ENCODE measurements around the gene PSG11. TPM values are rescaled to one million over a fixed set of nuclear protein-coding genes. Genes with fewer than 3 reads are reported as not detected.
"Not testable (repeated sequence)": the region's sequence is repeated elsewhere in the genome, so short reads cannot be mapped to it uniquely, and the experiment has no call there.

PSG11 gene
- total RNA-seq, 1 donor from 2014 or later, result not detected

DNA sequence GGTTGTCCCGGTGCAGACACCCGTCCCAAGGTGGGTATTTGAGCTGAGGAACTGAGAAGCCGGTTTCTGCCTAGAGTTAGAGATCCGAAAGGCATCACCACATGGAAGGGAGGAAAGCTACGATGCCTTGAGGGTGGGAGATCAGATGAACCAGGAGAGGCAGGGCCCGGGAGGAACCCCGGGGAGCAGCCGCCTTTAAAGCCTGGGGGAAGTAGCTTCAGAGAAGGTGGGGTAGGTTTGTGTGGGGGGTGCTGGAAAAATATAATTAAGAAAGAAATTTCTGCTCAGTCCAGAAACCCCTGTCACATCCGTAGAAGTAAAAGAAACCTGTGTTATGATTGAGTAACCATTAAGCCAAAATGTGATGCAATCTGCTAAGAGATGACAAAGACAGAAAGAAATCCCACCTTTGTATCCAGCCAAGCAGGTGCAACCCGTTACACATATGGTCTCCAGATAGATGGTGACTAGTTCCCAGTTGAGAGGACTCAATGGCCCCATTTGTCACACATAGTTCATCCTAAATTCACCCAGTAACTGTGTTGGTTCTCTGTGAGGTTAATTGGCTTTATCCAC, 34.2 kb downstream of the PSG11 start:
- not testable (repeated sequence) for DNase-seq; H3K9me3 Mint-ChIP-seq (ENCODE audit: unreplicated experiment); H3K36me3 Mint-ChIP-seq (ENCODE audit: unreplicated experiment)

DNA sequence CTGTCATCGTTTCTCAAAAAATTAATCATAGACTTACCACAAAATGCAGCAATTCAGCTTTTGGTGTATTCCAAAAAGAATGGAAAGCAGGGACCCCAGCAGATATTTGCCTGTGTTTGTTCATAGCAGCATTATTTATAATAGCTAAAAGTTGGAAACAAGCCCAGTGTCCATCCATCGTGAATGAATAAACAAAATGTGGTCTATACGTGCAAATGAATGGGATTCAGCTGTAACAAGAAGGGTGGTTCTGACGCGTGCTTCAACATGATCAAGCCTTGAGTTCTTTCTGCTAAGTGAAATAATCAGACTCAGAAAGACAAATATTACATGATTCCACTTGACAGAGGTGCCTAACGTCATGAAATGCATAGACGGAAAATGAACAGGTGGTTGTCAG, 36.4 kb downstream of the PSG11 start:
- DNase-seq, result no peak
- TF ChIP-seq, protein P1, sequence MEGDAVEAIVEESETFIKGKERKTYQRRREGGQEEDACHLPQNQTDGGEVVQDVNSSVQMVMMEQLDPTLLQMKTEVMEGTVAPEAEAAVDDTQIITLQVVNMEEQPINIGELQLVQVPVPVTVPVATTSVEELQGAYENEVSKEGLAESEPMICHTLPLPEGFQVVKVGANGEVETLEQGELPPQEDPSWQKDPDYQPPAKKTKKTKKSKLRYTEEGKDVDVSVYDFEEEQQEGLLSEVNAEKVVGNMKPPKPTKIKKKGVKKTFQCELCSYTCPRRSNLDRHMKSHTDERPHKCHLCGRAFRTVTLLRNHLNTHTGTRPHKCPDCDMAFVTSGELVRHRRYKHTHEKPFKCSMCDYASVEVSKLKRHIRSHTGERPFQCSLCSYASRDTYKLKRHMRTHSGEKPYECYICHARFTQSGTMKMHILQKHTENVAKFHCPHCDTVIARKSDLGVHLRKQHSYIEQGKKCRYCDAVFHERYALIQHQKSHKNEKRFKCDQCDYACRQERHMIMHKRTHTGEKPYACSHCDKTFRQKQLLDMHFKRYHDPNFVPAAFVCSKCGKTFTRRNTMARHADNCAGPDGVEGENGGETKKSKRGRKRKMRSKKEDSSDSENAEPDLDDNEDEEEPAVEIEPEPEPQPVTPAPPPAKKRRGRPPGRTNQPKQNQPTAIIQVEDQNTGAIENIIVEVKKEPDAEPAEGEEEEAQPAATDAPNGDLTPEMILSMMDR (IDR thresholded peaks at IDR 0.05; ENCODE audit: partially characterized antibody, unreplicated experiment), result no peak
- Mint-ChIP-seq H3K27me3 (ENCODE audit: unreplicated experiment) (peaks cover 2% of the 10 kb centered on the region), H3K27ac (ENCODE audit: unreplicated experiment) (no peak overlapping the region), H3K9me3 (ENCODE audit: unreplicated experiment) (peaks cover 4% of the 10 kb centered on the region), H3K4me3 (ENCODE audit: unreplicated experiment) (no peak overlapping the region), H3K4me1 (ENCODE audit: low read depth, unreplicated experiment) (no peaks in the 10 kb centered on the region), H3K36me3 (ENCODE audit: unreplicated experiment) (no peaks in the 10 kb centered on the region)

More for the DNA sequence above, 34.2 kb downstream of the PSG11 start:
- not testable (repeated sequence) for H3K27me3 Mint-ChIP-seq (ENCODE audit: unreplicated experiment); H3K4me3 Mint-ChIP-seq (ENCODE audit: unreplicated experiment); H3K4me1 Mint-ChIP-seq (ENCODE audit: low read depth, unreplicated experiment); H3K27ac Mint-ChIP-seq (ENCODE audit: unreplicated experiment)

DNA sequence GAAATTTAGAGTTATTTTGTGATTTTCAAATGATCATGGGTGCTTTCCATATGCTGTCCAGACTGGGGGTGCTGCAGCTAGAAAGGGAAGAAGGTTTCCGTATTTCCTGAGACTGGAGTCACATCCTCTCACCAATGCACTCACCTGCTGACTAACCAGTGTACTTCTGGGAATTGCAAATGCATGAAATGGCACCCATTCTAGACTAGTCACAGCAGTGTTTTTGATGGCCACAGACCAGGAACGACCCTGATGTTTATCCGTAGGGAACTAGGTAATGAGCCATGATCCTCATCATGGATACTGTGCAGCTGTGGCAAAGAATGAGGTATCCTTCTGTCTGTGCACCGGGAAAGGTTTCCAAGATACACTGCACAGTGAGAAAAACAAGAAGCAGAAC, 37.1 kb downstream of the PSG11 start:
- not testable (repeated sequence) for H3K27ac Mint-ChIP-seq (ENCODE audit: unreplicated experiment); H3K27me3 Mint-ChIP-seq (ENCODE audit: unreplicated experiment); H3K4me1 Mint-ChIP-seq (ENCODE audit: low read depth, unreplicated experiment); H3K36me3 Mint-ChIP-seq (ENCODE audit: unreplicated experiment); H3K4me3 Mint-ChIP-seq (ENCODE audit: unreplicated experiment); DNase-seq; H3K9me3 Mint-ChIP-seq (ENCODE audit: unreplicated experiment)

DNA sequence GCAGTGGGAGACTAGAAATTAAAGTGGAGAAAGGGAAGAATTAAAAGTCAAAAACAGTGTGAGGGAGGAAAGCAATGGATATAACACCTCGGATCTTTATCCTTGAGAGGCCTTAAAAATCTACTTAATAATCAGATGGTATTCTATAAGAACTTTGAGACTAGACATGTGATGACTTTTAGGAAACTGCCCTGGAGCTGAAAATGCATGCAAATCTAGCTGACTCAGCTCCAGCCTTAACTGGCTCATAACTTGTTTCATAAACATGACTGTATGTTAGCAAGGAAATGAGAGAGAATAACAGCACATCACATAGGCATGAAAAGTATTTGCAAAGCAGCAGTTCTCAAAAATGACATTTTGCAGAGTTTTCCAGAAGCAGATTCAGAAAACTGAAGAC, 38.1 kb downstream of the PSG11 start:
- not testable (repeated sequence) for H3K27me3 Mint-ChIP-seq (ENCODE audit: unreplicated experiment); DNase-seq; H3K4me3 Mint-ChIP-seq (ENCODE audit: unreplicated experiment); H3K36me3 Mint-ChIP-seq (ENCODE audit: unreplicated experiment); H3K4me1 Mint-ChIP-seq (ENCODE audit: low read depth, unreplicated experiment); H3K27ac Mint-ChIP-seq (ENCODE audit: unreplicated experiment); H3K9me3 Mint-ChIP-seq (ENCODE audit: unreplicated experiment)

DNA sequence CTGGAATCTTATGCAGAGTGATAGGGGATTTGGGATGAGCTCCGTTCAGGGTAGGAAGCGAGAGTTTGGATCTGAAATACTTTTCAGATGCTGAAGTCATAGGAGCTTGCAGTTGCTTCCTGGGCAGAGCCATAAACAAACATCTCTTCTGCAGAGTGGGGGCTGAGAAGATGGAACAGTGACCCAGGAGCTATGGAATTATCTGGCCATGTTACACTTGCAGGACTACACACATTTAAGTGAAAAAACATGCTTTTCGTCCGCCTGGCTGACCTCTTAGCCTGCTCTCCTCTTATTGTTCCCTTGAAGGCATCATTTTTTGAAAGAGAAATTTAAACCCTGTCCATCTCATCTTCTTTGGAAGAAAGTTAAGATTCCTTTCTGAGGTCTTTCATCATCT, 40.7 kb downstream of the PSG11 start:
- Mint-ChIP-seq H3K27me3 (ENCODE audit: unreplicated experiment) (no peaks in the 10 kb centered on the region), H3K4me1 (ENCODE audit: low read depth, unreplicated experiment) (no peaks in the 10 kb centered on the region), H3K4me3 (ENCODE audit: unreplicated experiment) (no peak overlapping the region), H3K27ac (ENCODE audit: unreplicated experiment) (no peak overlapping the region), H3K9me3 (ENCODE audit: unreplicated experiment) (no peaks in the 10 kb centered on the region), H3K36me3 (ENCODE audit: unreplicated experiment) (no peaks in the 10 kb centered on the region)
- TF ChIP-seq, protein P1 (IDR thresholded peaks at IDR 0.05; ENCODE audit: partially characterized antibody, unreplicated experiment), result no peak
- DNase-seq, result no peak

DNA sequence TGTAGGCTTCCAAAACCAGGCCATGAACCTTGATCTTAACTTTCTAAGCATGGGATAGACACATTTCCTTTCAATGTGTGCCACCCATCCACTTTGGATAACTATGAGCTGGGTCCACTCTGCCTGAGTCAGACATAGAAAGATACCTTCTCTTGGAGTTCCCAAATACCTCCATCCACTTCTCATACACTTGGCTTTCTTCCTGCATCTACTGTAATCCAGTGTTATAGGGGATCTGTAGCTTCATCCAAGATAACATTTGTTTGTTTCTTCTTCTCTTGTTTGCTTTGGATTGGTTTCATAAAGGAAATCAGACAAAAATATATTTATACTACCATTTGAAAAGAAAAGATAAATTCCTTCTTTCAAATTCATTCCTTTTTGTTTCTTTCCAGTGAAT, 44.2 kb downstream of the PSG11 start:
- H3K27me3 Mint-ChIP-seq (ENCODE audit: unreplicated experiment); H3K36me3 Mint-ChIP-seq (ENCODE audit: unreplicated experiment); DNase-seq; H3K27ac Mint-ChIP-seq (ENCODE audit: unreplicated experiment); H3K9me3 Mint-ChIP-seq (ENCODE audit: unreplicated experiment); H3K4me3 Mint-ChIP-seq (ENCODE audit: unreplicated experiment); H3K4me1 Mint-ChIP-seq (ENCODE audit: low read depth, unreplicated experiment): not testable (repeated sequence)

DNA sequence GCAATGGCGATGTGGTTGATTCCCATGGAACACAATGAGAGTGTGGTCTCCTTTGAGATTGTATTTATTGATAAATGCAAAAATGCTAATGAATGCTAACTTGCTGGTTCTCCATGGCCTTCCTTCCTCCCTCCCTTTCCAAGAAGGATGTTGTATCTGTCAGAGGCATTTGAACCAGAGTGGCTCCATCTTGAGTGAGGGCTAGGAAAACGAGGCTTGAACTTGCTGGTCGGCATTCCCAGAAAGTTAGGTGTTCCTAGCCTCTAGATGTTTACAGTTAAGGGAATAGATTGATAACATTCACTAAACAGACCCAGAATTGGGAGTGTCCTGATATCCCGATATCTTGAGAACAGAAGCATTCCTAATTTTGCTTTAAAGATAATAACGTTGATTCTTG, 54.8 kb downstream of the PSG11 start:
- DNase-seq; H3K9me3 Mint-ChIP-seq (ENCODE audit: unreplicated experiment); H3K36me3 Mint-ChIP-seq (ENCODE audit: unreplicated experiment); H3K27ac Mint-ChIP-seq (ENCODE audit: unreplicated experiment); H3K27me3 Mint-ChIP-seq (ENCODE audit: unreplicated experiment); H3K4me1 Mint-ChIP-seq (ENCODE audit: low read depth, unreplicated experiment); H3K4me3 Mint-ChIP-seq (ENCODE audit: unreplicated experiment): not testable (repeated sequence)

All from glutamatergic neuron (in vitro differentiated cells).